OCI-LY7 (cell line): ENCODE results near the gene ITGA5. TPM values are rescaled to one million over a fixed set of nuclear protein-coding genes. Genes with fewer than 3 reads are reported as not detected.

Experiments used
- BruUV-seq: library from RNA; stranded (reverse); fragments of 400-500 nt; replicated peaks from 2 replicates; lab custom pipeline; 2021; lab: Mats Ljungman, UMichigan
- CTCF ChIA-PET: fragments of 300-600 bp; sonication (Branson Sonifier 250); formaldehyde crosslinking; loops from one replicate; lab custom pipeline; 2022; ENCODE audit warnings: antibody characterized with exemption; ENCODE audit not compliant: unreplicated experiment; lab: Charles Lee
- POLR2A ChIA-PET: fragments of 300-600 bp; sonication (Branson Sonifier 250); formaldehyde crosslinking; loops from one replicate; lab custom pipeline; 2022; ENCODE audit warnings: antibody characterized with exemption; lab: Charles Lee
- DNase-seq: peaks from one replicate; pipeline ENCODE4 v3.0.0-alpha.2; 2015; ENCODE audit warnings: low spot score
- H2AFZ ChIP-seq: fragments of 200-600 bp; sonication (generic), shearing (Covaris generic); 2 replicates; pipeline ENCODE4 v1.6.1; 2014; ENCODE audit warnings: mild to moderate bottlenecking, antibody characterized with exemption, low read length, moderate library complexity
- H3K27ac ChIP-seq: fragments of 200-600 bp; sonication (generic); 2 replicates; pipeline ENCODE4 v1.5.1; 2014; ENCODE audit warnings: mixed run types, low read depth, mild to moderate bottlenecking, moderate library complexity, low read length, inconsistent platforms; ENCODE audit not compliant: poor library complexity, severe bottlenecking
- H3K36me3 ChIP-seq: fragments of 200-600 bp; sonication (generic); 2 replicates; pipeline ENCODE4 v1.6.1; 2014; ENCODE audit warnings: mild to moderate bottlenecking, antibody characterized with exemption, low read length, moderate library complexity, mixed read lengths; ENCODE audit not compliant: insufficient read depth
- H3K4me1 ChIP-seq: fragments of 200-600 bp; sonication (generic); 2 replicates; pipeline ENCODE4 v1.5.1; 2014; ENCODE audit warnings: mild to moderate bottlenecking, low read length; ENCODE audit not compliant: insufficient read depth, poor library complexity, severe bottlenecking
- H3K4me2 ChIP-seq: fragments of 200-600 bp; sonication (generic); 2 replicates; pipeline ENCODE4 v1.6.1; 2014; ENCODE audit warnings: mild to moderate bottlenecking, low read length
- H3K4me3 ChIP-seq: fragments of 200-600 bp; sonication (generic); 2 replicates; pipeline ENCODE4 v1.5.1; 2014; ENCODE audit warnings: mild to moderate bottlenecking, low read depth, low read length; ENCODE audit not compliant: poor library complexity, severe bottlenecking
- H3K79me2 ChIP-seq: fragments of 200-600 bp; sonication (generic); 2 replicates; pipeline ENCODE4 v1.6.1; 2016; ENCODE audit warnings: low read depth, mild to moderate bottlenecking, low read length, moderate library complexity, mixed read lengths; ENCODE audit not compliant: insufficient read depth
- H3K9me2 ChIP-seq: fragments of 200-600 bp; sonication (generic); 2 replicates; pipeline ENCODE4 v1.6.1; 2016; ENCODE audit warnings: mild to moderate bottlenecking, low read length, mixed read lengths; ENCODE audit not compliant: insufficient read depth
- H3K9me3 ChIP-seq: fragments of 200-600 bp; sonication (generic); 2 replicates; pipeline ENCODE4 v1.6.1; 2014; ENCODE audit warnings: mild to moderate bottlenecking, mixed run types, low read length, mixed read lengths
- H4K20me1 ChIP-seq: fragments of 200-600 bp; sonication (generic); 2 replicates; pipeline ENCODE4 v1.6.1; 2014; ENCODE audit warnings: mild to moderate bottlenecking, antibody characterized with exemption, low read length, moderate library complexity, mixed read lengths; ENCODE audit not compliant: insufficient read depth
- EZH2phosphoT487 ChIP-seq: fragments of 200-600 bp; sonication (generic); IDR thresholded peaks from 2 replicates; pipeline ENCODE4 v1.6.1; 2018; ENCODE audit warnings: low read depth, borderline replicate concordance, mild to moderate bottlenecking, mixed run types, antibody characterized with exemption, low read length, moderate library complexity, mixed read lengths
- intact Hi-C: fragments of 100-400 bp; cut with micrococcal nuclease; formaldehyde crosslinking; loops from one replicate; pipeline ENCODE4 v1.10.0; 2022; ENCODE audit not compliant: unreplicated experiment
- total RNA-seq, 2 experiments: library from RNA; depleted of rRNA in 1 of 2; stranded (reverse); fragments of >200 nt in 1 of 2; shearing (Covaris generic) in 1 of 2; gene quantifications; 2 replicates each; pipeline ENCODE4 v1.2.3, GENCODE V29; 2014 to 2022
- TF ChIP-seq, protein P1 (sequence below): fragments of 200-600 bp; sonication (generic); conservative IDR thresholded peaks from 2 replicates; pipeline ENCODE4 v1.5.1; 2014; ENCODE audit warnings: mild to moderate bottlenecking, antibody characterized with exemption, low read length, moderate library complexity, mixed read lengths

ITGA5 gene
- total RNA-seq, 2 experiments from 2014 or later: 0.06 to 0.34 TPM

- H2AFZ ChIP-seq: no peak overlapping the region
- POLR2A ChIA-PET: interaction anchor here (0.6 kb wide), 1 partner anchor 719 kb away, joined by 4 read pairs; no protein-coding TSS in a partner anchor
- BruUV-seq: no TSS peak
- intact Hi-C loops: no loop called here
- H3K79me2 ChIP-seq: no peaks in the 10 kb centered on the region
- no peaks in the 10 kb centered on the region for H3K9me2 ChIP-seq
- no peak for DNase-seq
- peak overlapping the region; percentile 74 for H3K4me3 ChIP-seq
- CTCF ChIA-PET: interaction anchor here (0.7 kb wide), 1 partner anchor 10 kb away, joined by 4 read pairs; no protein-coding TSS in a partner anchor
- peak overlapping the region; percentile 73 for H3K4me2 ChIP-seq
- H3K36me3 ChIP-seq: no peaks in the 10 kb centered on the region
- H3K27ac ChIP-seq: no peak overlapping the region
- TF ChIP-seq, protein P1, sequence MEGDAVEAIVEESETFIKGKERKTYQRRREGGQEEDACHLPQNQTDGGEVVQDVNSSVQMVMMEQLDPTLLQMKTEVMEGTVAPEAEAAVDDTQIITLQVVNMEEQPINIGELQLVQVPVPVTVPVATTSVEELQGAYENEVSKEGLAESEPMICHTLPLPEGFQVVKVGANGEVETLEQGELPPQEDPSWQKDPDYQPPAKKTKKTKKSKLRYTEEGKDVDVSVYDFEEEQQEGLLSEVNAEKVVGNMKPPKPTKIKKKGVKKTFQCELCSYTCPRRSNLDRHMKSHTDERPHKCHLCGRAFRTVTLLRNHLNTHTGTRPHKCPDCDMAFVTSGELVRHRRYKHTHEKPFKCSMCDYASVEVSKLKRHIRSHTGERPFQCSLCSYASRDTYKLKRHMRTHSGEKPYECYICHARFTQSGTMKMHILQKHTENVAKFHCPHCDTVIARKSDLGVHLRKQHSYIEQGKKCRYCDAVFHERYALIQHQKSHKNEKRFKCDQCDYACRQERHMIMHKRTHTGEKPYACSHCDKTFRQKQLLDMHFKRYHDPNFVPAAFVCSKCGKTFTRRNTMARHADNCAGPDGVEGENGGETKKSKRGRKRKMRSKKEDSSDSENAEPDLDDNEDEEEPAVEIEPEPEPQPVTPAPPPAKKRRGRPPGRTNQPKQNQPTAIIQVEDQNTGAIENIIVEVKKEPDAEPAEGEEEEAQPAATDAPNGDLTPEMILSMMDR: no peak
- no peak for TF ChIP-seq EZH2phosphoT487
- H3K4me1 ChIP-seq: peaks cover 49% of the 10 kb centered on the region
- H3K9me3 ChIP-seq: no peaks in the 10 kb centered on the region
- H4K20me1 ChIP-seq: no peaks in the 10 kb centered on the region
These were observed 28.8 kb downstream of the ITGA5 start for GRCh38 chr12:54390176-54390667.

GRCh38 chr12:54389607-54390175, 29.4 kb downstream of the ITGA5 start:
- no peaks in the 10 kb centered on the region for H4K20me1 ChIP-seq
- H3K9me3 ChIP-seq: no peaks in the 10 kb centered on the region
- no peak overlapping the region for H2AFZ ChIP-seq
- ChIA-PET POLR2A (no interaction called here), CTCF (no interaction called here)
- DNase-seq: no peak
- intact Hi-C loops: no loop called here
- peak overlapping the region; percentile 73 for H3K4me2 ChIP-seq
- H3K4me3 ChIP-seq: no peak overlapping the region
- BruUV-seq: no TSS peak
- no peak overlapping the region for H3K27ac ChIP-seq
- TF ChIP-seq EZH2phosphoT487: no peak
- TF ChIP-seq, protein P1: no peak
- no peaks in the 10 kb centered on the region for H3K36me3 ChIP-seq
- H3K9me2 ChIP-seq: no peaks in the 10 kb centered on the region
- H3K4me1 ChIP-seq: peaks cover 55% of the 10 kb centered on the region
- no peaks in the 10 kb centered on the region for H3K79me2 ChIP-seq

DNA sequence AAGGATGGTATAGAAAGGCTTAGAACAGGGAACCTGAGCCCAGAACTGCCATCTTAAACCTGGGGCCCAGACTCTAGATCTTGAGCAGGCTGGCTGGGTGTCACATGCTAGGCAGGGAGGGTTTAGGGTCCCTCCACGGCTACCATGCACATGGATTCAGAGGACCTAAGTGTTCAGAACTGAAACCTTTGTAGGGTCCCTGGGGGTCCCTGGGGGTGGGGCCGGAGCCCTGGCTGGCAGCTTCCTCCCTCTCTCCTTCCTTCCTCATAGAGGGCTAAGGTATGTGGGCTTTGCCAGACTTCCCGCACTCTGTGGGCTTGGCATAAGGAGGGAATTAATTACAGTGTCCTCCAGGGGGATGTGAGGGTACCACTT, 29.9 kb downstream of the ITGA5 start:
- H3K79me2 ChIP-seq: no peaks in the 10 kb centered on the region
- POLR2A ChIA-PET: no interaction called here
- no peaks in the 10 kb centered on the region for H3K9me3 ChIP-seq
- intact Hi-C loops: no loop called here
- no peak overlapping the region; the same call in 1 of the 2 replicates for H3K4me2 ChIP-seq
- H3K4me3 ChIP-seq: no peak overlapping the region
- H3K9me2 ChIP-seq: no peaks in the 10 kb centered on the region
- no TSS peak for BruUV-seq
- no peak overlapping the region for H2AFZ ChIP-seq
- DNase-seq: no peak
- TF ChIP-seq, protein P1: no peak
- no peak for TF ChIP-seq EZH2phosphoT487
- CTCF ChIA-PET: no interaction called here
- peaks cover 59% of the 10 kb centered on the region for H3K4me1 ChIP-seq
- H3K36me3 ChIP-seq: no peaks in the 10 kb centered on the region
- no peaks in the 10 kb centered on the region for H4K20me1 ChIP-seq
- H3K27ac ChIP-seq: no peak overlapping the region
